ENCODE data around the gene SEH1L.

GRCh38 chr18:13014818-13015217 lies 67.0 kb downstream of the SEH1L start:
- TF ChIP-seq CTCF (IDR thresholded peaks at IDR 0.05; ENCODE audit: low read length) (no peak), EZH2 (IDR thresholded peaks at IDR 0.05; ENCODE audit: borderline replicate concordance, low read length) (no peak)
